Keratinocyte (primary cell): ENCODE data around the gene SPAG16.

Experiments
- CTCF ChIP-seq, 3 experiments: IDR thresholded peaks in 1 of 3; conservative IDR thresholded peaks in 1 of 3; optimal IDR thresholded peaks in 1 of 3; 2 replicates in 2 of 3; 3 replicates in 1 of 3; pipeline versions ENCODE3 to v1.5.1; 2011; ENCODE audit warnings: low read length in 3 of 3, mild to moderate bottlenecking in 3 of 3, moderate library complexity in 2 of 3, control low read depth in 1 of 3, inconsistent platforms in 1 of 3; ENCODE audit not compliant: insufficient read depth in 2 of 3; ENCODE audit errors: extremely low read depth in 1 of 3
- EZH2 ChIP-seq: IDR thresholded peaks from one replicate; pipeline ENCODE4 v1.6.1; 2012; ENCODE audit warnings: inconsistent platforms, mild to moderate bottlenecking, low read length, moderate library complexity

DNA sequence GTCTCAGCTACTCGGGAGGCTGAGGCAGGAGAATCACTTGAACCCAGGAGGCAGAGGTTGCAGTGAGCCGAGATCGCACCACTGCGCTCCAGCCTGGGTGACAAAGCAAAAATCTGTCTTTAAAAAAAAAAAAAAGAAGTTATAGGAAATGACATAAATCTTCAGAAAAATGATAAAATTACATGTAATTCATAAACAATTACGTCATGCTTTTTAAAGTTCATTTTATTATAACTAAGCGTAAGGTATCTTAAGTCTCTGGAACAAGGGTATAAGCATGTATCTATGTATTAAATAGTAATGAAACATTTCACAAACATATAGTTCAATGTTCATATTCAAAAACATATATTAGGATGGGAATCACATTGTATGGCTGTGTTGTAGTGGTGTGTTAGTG is 425.9 kb downstream of the SPAG16 start:
- TF ChIP-seq CTCF (optimal IDR thresholded peaks at IDR 0.05 in 1 of 3, IDR thresholded peaks at IDR 0.05 in 1 of 3, conservative IDR thresholded peaks at IDR 0.05 in 1 of 3; ENCODE audit: extremely low read depth in 1 of 3, insufficient read depth in 2 of 3, low read length in 3 of 3) = no peak
- no peak for TF ChIP-seq EZH2
